ENCODE data around the gene SLC16A8.

GRCh38 chr22:38097557-38098409 lies 13.8 kb upstream of the SLC16A8 start:
- TF ChIP-seq GABPA (tag; conservative IDR thresholded peaks at IDR 0.05; ENCODE audit: low read depth), result no peak
- TF ChIP-seq SMARCE1 (IDR thresholded peaks at IDR 0.05), result no peak
- TF ChIP-seq MYNN (IDR thresholded peaks at IDR 0.05), result no peak
- no peak for TF ChIP-seq MYNN (CRISPR knock-in tag; IDR thresholded peaks at IDR 0.05)
- no peak for TF ChIP-seq TAF1 (IDR thresholded peaks at IDR 0.05; ENCODE audit: control insufficient read depth, extremely low read depth, insufficient read depth, low read length, severe bottlenecking)
- no peak for TF ChIP-seq FOXP1 (CRISPR knock-in tag; IDR thresholded peaks at IDR 0.05)
- no peak for TF ChIP-seq JUND (IDR thresholded peaks at IDR 0.05; ENCODE audit: borderline replicate concordance, low read depth, low read length)
- TF ChIP-seq JUND (tag; IDR thresholded peaks at IDR 0.05; ENCODE audit: borderline replicate concordance, low read depth, low read length), result no peak
- no peak for TF ChIP-seq ESRRA (IDR thresholded peaks at IDR 0.05; ENCODE audit: borderline replicate concordance, low read depth)
- TF ChIP-seq HDAC2 (IDR thresholded peaks at IDR 0.05), result no peak
- no peak for TF ChIP-seq ZNF639 (CRISPR knock-in tag; conservative IDR thresholded peaks at IDR 0.05 in 1 of 2, IDR thresholded peaks at IDR 0.05 in 1 of 2)
- no peak for TF ChIP-seq XRCC5 (IDR thresholded peaks at IDR 0.05; ENCODE audit: low read depth, low read length)
